MM.1S (cell line): Measurements from ENCODE around the gene PCED1B.

Source experiments
- DNase-seq: peaks from one replicate; pipeline ENCODE4 v3.0.0-alpha.2; 2015
- H2AFZ ChIP-seq: fragments of 300-600 bp; sonication (generic); 2 replicates; pipeline ENCODE4 v1.6.0; 2016; ENCODE audit warnings: antibody characterized with exemption, low read length
- H3F3A ChIP-seq: fragments of 300-600 bp; sonication (generic); 2 replicates; pipeline ENCODE4 v1.6.1; 2016; ENCODE audit warnings: mild to moderate bottlenecking, antibody characterized with exemption, low read length, moderate library complexity, mixed read lengths; ENCODE audit not compliant: insufficient read depth
- H3K27ac ChIP-seq: fragments of 300-600 bp; sonication (generic); 2 replicates; pipeline ENCODE4 v1.5.1; 2016; ENCODE audit warnings: mild to moderate bottlenecking, low read length
- H3K27me3 ChIP-seq: fragments of 300-600 bp; sonication (generic); replicated peaks from 2 replicates; pipeline ENCODE4 v1.6.0; 2016; ENCODE audit warnings: low read length; ENCODE audit not compliant: insufficient read depth
- H3K36me3 ChIP-seq: fragments of 300-600 bp; sonication (generic); replicated peaks from 2 replicates; pipeline ENCODE4 v1.6.1; 2016; ENCODE audit warnings: mild to moderate bottlenecking, low read length, mixed read lengths; ENCODE audit not compliant: insufficient read depth
- H3K4me1 ChIP-seq: fragments of 300-600 bp; sonication (generic); 2 replicates; pipeline ENCODE4 v1.6.1; 2016; ENCODE audit warnings: low read length, mixed read lengths
- H3K4me2 ChIP-seq: fragments of 300-600 bp; sonication (generic); 2 replicates; pipeline ENCODE4 v1.6.0; 2016; ENCODE audit warnings: low read depth, low read length
- H3K4me3 ChIP-seq: fragments of 300-600 bp; sonication (generic); 2 replicates; pipeline ENCODE4 v1.5.1; 2016; ENCODE audit warnings: low read length, mixed read lengths
- H3K79me2 ChIP-seq: fragments of 300-600 bp; sonication (generic); 2 replicates; pipeline ENCODE4 v1.6.1; 2016; ENCODE audit warnings: mixed run types, low read length, mixed read lengths
- H3K9ac ChIP-seq: fragments of 300-600 bp; sonication (generic); 2 replicates; pipeline ENCODE4 v1.6.1; 2016; ENCODE audit warnings: low read length, mixed read lengths
- H3K9me2 ChIP-seq: fragments of 300-600 bp; sonication (generic); replicated peaks from 2 replicates; pipeline ENCODE4 v1.6.1; 2016; ENCODE audit warnings: mild to moderate bottlenecking, low read length, mixed read lengths; ENCODE audit not compliant: insufficient read depth
- H3K9me3 ChIP-seq: fragments of 300-600 bp; sonication (generic); replicated peaks from 2 replicates; pipeline ENCODE4 v1.6.1; 2016; ENCODE audit warnings: mild to moderate bottlenecking, low read length, mixed read lengths; ENCODE audit not compliant: insufficient read depth
- H4K20me1 ChIP-seq: fragments of 300-600 bp; sonication (generic); 2 replicates; pipeline ENCODE4 v1.6.1; 2016; ENCODE audit warnings: mild to moderate bottlenecking, low read length, moderate library complexity, mixed read lengths; ENCODE audit not compliant: insufficient read depth
- CTCF ChIP-seq: fragments of 300-600 bp; sonication (generic); IDR thresholded peaks from 2 replicates; pipeline ENCODE4 v1.5.1; 2016; ENCODE audit warnings: antibody characterized with exemption, low read length, mixed read lengths
- EZH2 ChIP-seq: fragments of 300-600 bp; sonication (generic); optimal IDR thresholded peaks from 2 replicates; pipeline ENCODE3; 2017; ENCODE audit warnings: low read depth, mild to moderate bottlenecking, antibody characterized with exemption, low read length, mixed read lengths
- EZH2phosphoT487 ChIP-seq: fragments of 300-600 bp; sonication (generic); IDR thresholded peaks from 2 replicates; pipeline ENCODE4 v1.6.1; 2018; ENCODE audit warnings: antibody characterized with exemption, low read length

PCED1B gene

GRCh38 chr12:47091009-47091408 is 11.6 kb downstream of the PCED1B start:
- H3K9me3 ChIP-seq = no peaks in the 10 kb centered on the region
- H2AFZ ChIP-seq = no peak overlapping the region
- no peaks in the 10 kb centered on the region for H3K27me3 ChIP-seq
- no peaks in the 10 kb centered on the region for H3K36me3 ChIP-seq
- no peaks in the 10 kb centered on the region for H3K79me2 ChIP-seq
- no peaks in the 10 kb centered on the region for H3F3A ChIP-seq
- no peak overlapping the region for H3K27ac ChIP-seq
- DNase-seq = no peak
- no peaks in the 10 kb centered on the region for H3K9me2 ChIP-seq
- no peak for TF ChIP-seq EZH2
- TF ChIP-seq EZH2phosphoT487 = no peak
- TF ChIP-seq CTCF = no peak
- H3K4me3 ChIP-seq = no peak overlapping the region
- H4K20me1 ChIP-seq = no peaks in the 10 kb centered on the region
- H3K4me2 ChIP-seq = no peak overlapping the region
- no peak overlapping the region for H3K9ac ChIP-seq
- H3K4me1 ChIP-seq = 0 out of 2 replicates have a peak, but pooled peaks cover under 1% of the 10 kb centered on the region

- Histone ChIP-seq H3K4me2 (no peak overlapping the region), H3K4me3 (no peak overlapping the region), H3K27ac (no peak overlapping the region), H3K9me2 (no peaks in the 10 kb centered on the region), H3K4me1 (no peaks in the 10 kb centered on the region), H3K36me3 (no peaks in the 10 kb centered on the region), H3K9me3 (no peaks in the 10 kb centered on the region), H4K20me1 (no peaks in the 10 kb centered on the region), H2AFZ (no peak overlapping the region), H3K79me2 (no peaks in the 10 kb centered on the region), H3F3A (no peaks in the 10 kb centered on the region), H3K9ac (no peak overlapping the region), H3K27me3 (no peaks in the 10 kb centered on the region)
- DNase-seq = no peak
- no peak for TF ChIP-seq CTCF
- no peak for TF ChIP-seq EZH2phosphoT487
Observed at GRCh38 chr12:47094804-47095203, 15.4 kb downstream of the PCED1B start.

GRCh38 chr12:47095446-47096236 is 16.2 kb downstream of the PCED1B start:
- Histone ChIP-seq H3K79me2 (no peaks in the 10 kb centered on the region), H3K36me3 (no peaks in the 10 kb centered on the region), H2AFZ (no peak overlapping the region), H3K27me3 (no peaks in the 10 kb centered on the region), H3K4me1 (no peaks in the 10 kb centered on the region), H4K20me1 (no peaks in the 10 kb centered on the region), H3K9me3 (no peaks in the 10 kb centered on the region), H3K9me2 (no peaks in the 10 kb centered on the region), H3K9ac (no peak overlapping the region), H3K4me2 (no peak overlapping the region), H3F3A (no peaks in the 10 kb centered on the region), H3K27ac (no peak overlapping the region), H3K4me3 (no peak overlapping the region)
- DNase-seq = no peak
- TF ChIP-seq CTCF = no peak
- TF ChIP-seq EZH2phosphoT487 = no peak
- no peak for TF ChIP-seq EZH2
